Neural progenitor cell (in vitro differentiated cells): Measurements from ENCODE around the gene ZNF592. TPM values are rescaled to one million over a fixed set of nuclear protein-coding genes. Genes with fewer than 3 reads are reported as not detected.
A peak's percentile ranks its signal among the peaks of the same experiment; 100 is the strongest.

Experiments
- DNase-seq: peaks from one replicate; pipeline ENCODE4 v3.0.0-alpha.2; 2016; ENCODE audit warnings: low spot score
- H2AFZ ChIP-seq: fragments of 200-600 bp; sonication (generic); replicated peaks from 2 replicates; pipeline ENCODE4 v1.6.1; 2016; ENCODE audit warnings: antibody characterized with exemption
- H3F3A ChIP-seq: fragments of 200-600 bp; sonication (generic); 2 replicates; pipeline ENCODE4 v1.6.1; 2016; ENCODE audit warnings: antibody characterized with exemption, low read depth
- H3K27ac ChIP-seq: fragments of 200-600 bp; sonication (generic); 2 replicates; pipeline ENCODE4 v1.5.1; 2016; ENCODE audit warnings: mild to moderate bottlenecking
- H3K27me3 ChIP-seq: fragments of 200-600 bp; sonication (generic); 2 replicates; pipeline ENCODE4 v1.6.1; 2016; ENCODE audit warnings: mild to moderate bottlenecking, moderate library complexity
- H3K36me3 ChIP-seq: fragments of 200-600 bp; sonication (generic); 2 replicates; pipeline ENCODE4 v1.5.1; 2016
- H3K4me1 ChIP-seq: fragments of 200-600 bp; sonication (generic); 2 replicates; pipeline ENCODE4 v1.6.1; 2016; ENCODE audit warnings: mixed run types
- H3K4me2 ChIP-seq: fragments of 200-600 bp; sonication (generic); 2 replicates; pipeline ENCODE4 v1.6.1; 2016
- H3K4me3 ChIP-seq: fragments of 200-600 bp; sonication (generic); 2 replicates; pipeline ENCODE4 v1.5.1; 2016
- H3K79me2 ChIP-seq: fragments of 200-600 bp; sonication (generic); 2 replicates; pipeline ENCODE4 v1.6.1; 2016; ENCODE audit warnings: low read depth
- H3K9ac ChIP-seq: fragments of 200-600 bp; sonication (generic); 2 replicates; pipeline ENCODE4 v1.6.1; 2016
- H3K9me3 ChIP-seq: fragments of 200-600 bp; sonication (generic); 2 replicates; pipeline ENCODE4 v1.5.1; 2016; ENCODE audit warnings: low read depth
- H4K20me1 ChIP-seq: fragments of 200-600 bp; sonication (generic); 2 replicates; pipeline ENCODE4 v1.6.1; 2016; ENCODE audit warnings: low read depth
- H3K27ac Mint-ChIP-seq: 3 replicates; pipeline ENCODE4 v1.8.0; 2021; ENCODE audit warnings: mixed read lengths
- H3K27me3 Mint-ChIP-seq: 2 replicates; pipeline ENCODE4 v1.8.0; 2022; ENCODE audit warnings: low read depth, mild to moderate bottlenecking, inconsistent platforms, moderate library complexity, mixed read lengths; ENCODE audit not compliant: insufficient read depth
- H3K36me3 Mint-ChIP-seq: 3 replicates; pipeline ENCODE4 v1.8.0; 2021; ENCODE audit warnings: mixed read lengths
- H3K4me1 Mint-ChIP-seq: 3 replicates; pipeline ENCODE4 v1.8.0; 2021; ENCODE audit warnings: mixed read lengths
- H3K4me3 Mint-ChIP-seq: 3 replicates; pipeline ENCODE4 v1.8.0; 2021; ENCODE audit warnings: mild to moderate bottlenecking, moderate library complexity, mixed read lengths
- H3K9me3 Mint-ChIP-seq: 3 replicates; pipeline ENCODE4 v1.8.0; 2020; ENCODE audit warnings: mixed read lengths
- EZH2 ChIP-seq: fragments of 200-600 bp; sonication (generic); IDR thresholded peaks from 2 replicates; pipeline ENCODE4 v1.6.1; 2017; ENCODE audit warnings: antibody characterized with exemption, mild to moderate bottlenecking, moderate library complexity
- EZH2phosphoT487 ChIP-seq: fragments of 200-600 bp; sonication (generic); IDR thresholded peaks from 2 replicates; pipeline ENCODE4 v1.6.1; 2017; ENCODE audit warnings: antibody characterized with exemption
- total RNA-seq: library from RNA; depleted of rRNA; stranded (reverse); fragments of >200 nt; gene quantifications from 2 replicates; pipeline ENCODE4 v1.2.3, GENCODE V29; 2015; ENCODE audit warnings: low replicate concordance
- TF ChIP-seq, protein P1 (sequence below): fragments of 200-600 bp; sonication (generic); IDR thresholded peaks from 2 replicates; pipeline ENCODE4 v1.5.1; 2017; ENCODE audit warnings: antibody characterized with exemption, mild to moderate bottlenecking

The ZNF592 gene
- total RNA-seq, 1 donor from 2014 or later = 5.8 TPM

DNA sequence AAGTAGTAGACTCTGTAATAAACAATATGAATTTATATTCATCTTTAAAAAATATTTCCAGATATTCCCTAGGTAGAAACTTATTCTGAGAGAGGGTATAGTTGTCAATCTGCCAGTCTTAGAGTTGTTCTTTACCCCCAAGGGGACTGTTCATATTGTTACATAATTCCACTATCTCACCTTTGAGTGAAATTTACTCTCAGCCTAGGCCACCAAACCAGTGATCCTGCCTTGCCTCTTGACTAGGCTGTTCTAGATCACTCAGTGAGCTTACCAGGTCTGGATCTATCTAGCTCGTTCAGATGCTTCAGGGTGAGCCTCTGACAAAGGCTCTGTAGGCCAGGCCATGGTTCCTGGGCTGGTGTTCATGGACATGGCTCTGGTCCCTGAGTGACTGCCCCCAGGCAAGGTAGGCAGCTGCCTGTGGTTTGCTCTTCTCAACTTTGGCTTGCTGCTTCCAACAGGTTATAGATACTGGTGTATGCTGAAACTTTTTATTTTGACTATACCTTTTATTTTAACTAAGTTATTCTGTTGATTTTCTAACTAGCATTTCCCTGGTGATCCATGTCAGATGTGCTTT, 27.6 kb downstream of the ZNF592 start:
- Mint-ChIP-seq H3K36me3 (peaks cover 24% of the 10 kb centered on the region), H3K4me1 (peaks cover 2% of the 10 kb centered on the region), H3K27ac (peak overlapping the region; percentile 42), H3K27me3 (no peaks in the 10 kb centered on the region), H3K9me3 (no peaks in the 10 kb centered on the region), H3K4me3 (no peak overlapping the region)
- Histone ChIP-seq H3F3A (no peaks in the 10 kb centered on the region), H3K79me2 (peaks cover 55% of the 10 kb centered on the region), H3K4me1 (no peaks in the 10 kb centered on the region), H3K4me2 (no peak overlapping the region), H3K9me3 (no peaks in the 10 kb centered on the region), H3K36me3 (peaks cover 4% of the 10 kb centered on the region), H3K4me3 (no peak overlapping the region), H4K20me1 (peaks cover 5% of the 10 kb centered on the region), H3K9ac (no peak overlapping the region), H2AFZ (no peak overlapping the region), H3K27ac (no peak overlapping the region), H3K27me3 (no peaks in the 10 kb centered on the region)
- TF ChIP-seq EZH2phosphoT487 (no peak), EZH2 (no peak)
- TF ChIP-seq, protein P1, sequence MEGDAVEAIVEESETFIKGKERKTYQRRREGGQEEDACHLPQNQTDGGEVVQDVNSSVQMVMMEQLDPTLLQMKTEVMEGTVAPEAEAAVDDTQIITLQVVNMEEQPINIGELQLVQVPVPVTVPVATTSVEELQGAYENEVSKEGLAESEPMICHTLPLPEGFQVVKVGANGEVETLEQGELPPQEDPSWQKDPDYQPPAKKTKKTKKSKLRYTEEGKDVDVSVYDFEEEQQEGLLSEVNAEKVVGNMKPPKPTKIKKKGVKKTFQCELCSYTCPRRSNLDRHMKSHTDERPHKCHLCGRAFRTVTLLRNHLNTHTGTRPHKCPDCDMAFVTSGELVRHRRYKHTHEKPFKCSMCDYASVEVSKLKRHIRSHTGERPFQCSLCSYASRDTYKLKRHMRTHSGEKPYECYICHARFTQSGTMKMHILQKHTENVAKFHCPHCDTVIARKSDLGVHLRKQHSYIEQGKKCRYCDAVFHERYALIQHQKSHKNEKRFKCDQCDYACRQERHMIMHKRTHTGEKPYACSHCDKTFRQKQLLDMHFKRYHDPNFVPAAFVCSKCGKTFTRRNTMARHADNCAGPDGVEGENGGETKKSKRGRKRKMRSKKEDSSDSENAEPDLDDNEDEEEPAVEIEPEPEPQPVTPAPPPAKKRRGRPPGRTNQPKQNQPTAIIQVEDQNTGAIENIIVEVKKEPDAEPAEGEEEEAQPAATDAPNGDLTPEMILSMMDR = no peak
- DNase-seq = no peak

DNA sequence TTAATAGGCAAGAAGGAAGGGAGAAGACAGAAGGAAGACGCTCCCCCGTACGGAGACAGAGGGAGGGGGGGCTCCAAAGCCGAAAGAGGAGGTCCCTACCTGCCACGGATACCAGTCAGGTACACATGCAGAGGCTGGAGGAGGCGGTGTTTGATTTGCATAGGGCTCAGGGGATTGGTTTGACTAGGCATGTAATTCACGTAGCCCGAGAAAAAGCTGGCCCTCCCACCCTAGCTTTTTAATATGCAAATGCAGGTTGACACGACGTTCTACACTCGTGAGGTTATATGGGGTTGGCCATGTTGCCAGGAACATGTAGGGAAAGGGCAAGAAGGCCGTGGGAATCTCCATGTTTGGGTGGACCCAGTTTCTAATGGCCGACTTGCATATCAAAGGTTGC, 29.8 kb downstream of the ZNF592 start:
- H3F3A ChIP-seq = no peaks in the 10 kb centered on the region
- H3K36me3 ChIP-seq = no peaks in the 10 kb centered on the region
- H3K4me2 ChIP-seq = no peak overlapping the region
- H3K4me3 ChIP-seq = no peak overlapping the region
- Mint-ChIP-seq H3K27ac (no peak overlapping the region), H3K4me1 (peaks cover 2% of the 10 kb centered on the region), H3K9me3 (no peaks in the 10 kb centered on the region), H3K36me3 (peaks cover 27% of the 10 kb centered on the region), H3K27me3 (no peaks in the 10 kb centered on the region), H3K4me3 (no peak overlapping the region)
- H3K9ac ChIP-seq = no peak overlapping the region
- H3K9me3 ChIP-seq = no peaks in the 10 kb centered on the region
- DNase-seq = no peak
- H2AFZ ChIP-seq = no peak overlapping the region
- TF ChIP-seq, protein P1 = no peak
- TF ChIP-seq EZH2phosphoT487 = no peak
- TF ChIP-seq EZH2 = no peak
- H3K4me1 ChIP-seq = no peaks in the 10 kb centered on the region
- H3K27me3 ChIP-seq = no peaks in the 10 kb centered on the region
- H3K27ac ChIP-seq = no peak overlapping the region
- peaks cover 67% of the 10 kb centered on the region for H3K79me2 ChIP-seq
- H4K20me1 ChIP-seq = peaks cover 10% of the 10 kb centered on the region

DNA sequence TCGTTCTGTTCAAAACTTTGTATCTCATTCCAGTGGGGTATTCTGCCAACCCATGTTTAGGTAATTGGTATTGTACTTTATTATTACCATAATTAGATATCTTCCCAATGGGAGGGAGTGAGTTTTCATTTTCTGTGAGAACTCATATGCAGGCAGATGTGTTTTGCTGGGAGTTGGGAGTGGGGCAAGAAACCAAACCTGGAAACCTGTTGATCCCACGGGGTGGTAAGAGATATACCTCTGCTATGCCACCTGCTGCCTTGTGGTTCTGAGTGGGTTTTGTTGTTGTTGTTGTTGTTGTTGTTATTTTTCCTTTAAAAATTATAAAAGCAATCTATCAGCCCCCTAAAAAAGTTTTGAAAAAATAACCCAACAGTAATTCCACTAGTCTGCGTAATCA, 32.1 kb downstream of the ZNF592 start:
- Histone ChIP-seq H3K27me3 (no peaks in the 10 kb centered on the region), H3F3A (no peaks in the 10 kb centered on the region), H3K9ac (no peak overlapping the region), H3K4me2 (no peak overlapping the region), H3K27ac (no peak overlapping the region), H3K36me3 (no peaks in the 10 kb centered on the region), H4K20me1 (peaks cover 5% of the 10 kb centered on the region), H3K4me3 (no peak overlapping the region), H2AFZ (no peak overlapping the region), H3K4me1 (no peaks in the 10 kb centered on the region), H3K79me2 (peaks cover 48% of the 10 kb centered on the region), H3K9me3 (no peaks in the 10 kb centered on the region)
- no peaks in the 10 kb centered on the region for H3K27me3 Mint-ChIP-seq
- TF ChIP-seq, protein P1 = no peak
- TF ChIP-seq EZH2 (no peak), EZH2phosphoT487 (no peak)
- H3K4me3 Mint-ChIP-seq = no peak overlapping the region
- peaks cover 2% of the 10 kb centered on the region for H3K4me1 Mint-ChIP-seq
- H3K27ac Mint-ChIP-seq = no peak overlapping the region
- H3K36me3 Mint-ChIP-seq = peaks cover 32% of the 10 kb centered on the region
- no peak for DNase-seq
- H3K9me3 Mint-ChIP-seq = no peaks in the 10 kb centered on the region
